HG02885 (cell line): Measurements from ENCODE around the gene LGMN.
"Not testable (repeated sequence)": the region's sequence is repeated elsewhere in the genome, so short reads cannot be mapped to it uniquely, and the experiment has no call there.

Source experiments
- ATAC-seq: cut with Tn5 transposase; IDR thresholded peaks from one replicate; pipeline ENCODE4 v1.9.1; 2021; ENCODE audit warnings: mild to moderate bottlenecking; ENCODE audit not compliant: unreplicated experiment, poor library complexity

Gene LGMN

DNA sequence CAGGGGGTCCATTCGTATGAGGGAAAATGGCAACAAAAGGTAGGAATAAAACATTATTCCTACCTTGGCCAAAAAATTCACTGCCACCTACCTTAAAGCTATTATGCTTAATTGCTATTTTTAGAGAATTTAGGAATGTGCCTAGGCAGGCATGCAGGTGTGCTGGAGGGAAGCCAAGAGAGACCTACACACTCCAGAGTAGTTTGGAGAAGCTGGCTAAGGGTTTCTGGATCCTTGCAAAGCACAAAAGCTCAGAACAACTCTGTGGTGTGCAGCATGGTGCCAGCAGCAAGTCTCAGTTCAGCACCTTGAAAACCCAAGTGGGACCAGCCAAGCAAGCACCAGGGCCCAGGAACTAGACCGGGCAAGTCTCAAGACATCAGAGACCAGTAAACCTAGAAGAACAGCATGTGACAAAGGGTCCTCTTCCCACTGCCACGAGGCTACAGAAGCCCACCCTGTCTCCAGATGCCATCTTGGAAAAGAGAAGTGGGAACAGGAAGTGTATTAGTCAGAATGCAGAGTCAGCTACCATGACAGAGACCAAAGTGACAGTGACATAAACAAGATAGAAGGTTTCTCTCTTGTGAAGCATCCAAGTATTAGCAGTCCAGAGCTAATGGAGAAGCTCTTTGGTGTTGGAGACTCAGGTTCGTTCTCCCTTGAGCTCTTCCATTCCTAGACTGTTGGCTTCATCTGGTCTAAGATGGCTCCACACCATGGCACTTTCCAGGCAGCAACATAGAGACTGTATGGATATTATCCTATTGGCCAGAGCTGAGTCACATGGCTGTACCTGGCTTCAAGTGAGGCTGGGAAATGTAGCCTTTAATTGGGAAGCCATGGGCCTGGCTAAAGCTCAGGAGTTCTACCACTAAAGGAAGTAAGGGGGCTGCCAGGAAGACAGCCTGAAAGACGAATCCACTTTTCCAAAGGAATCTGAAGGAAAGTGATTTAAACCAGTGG, 15.5 kb upstream of the LGMN start:
- not testable (repeated sequence) for ATAC-seq

DNA sequence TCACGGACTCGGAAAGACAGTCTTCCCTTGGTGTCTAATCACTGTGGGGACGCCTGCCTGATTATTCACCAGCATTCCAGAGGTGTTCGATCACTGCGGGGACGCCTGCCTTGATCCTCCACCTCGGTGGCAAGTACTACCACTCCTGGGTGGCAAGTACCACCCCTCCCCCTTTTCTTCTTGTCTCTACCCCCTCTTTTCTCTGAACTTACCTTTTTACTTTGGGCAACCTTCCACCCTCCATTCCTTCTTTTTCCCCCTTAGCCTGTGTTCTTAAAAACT, 12.0 kb upstream of the LGMN start:
- no peak for ATAC-seq

DNA sequence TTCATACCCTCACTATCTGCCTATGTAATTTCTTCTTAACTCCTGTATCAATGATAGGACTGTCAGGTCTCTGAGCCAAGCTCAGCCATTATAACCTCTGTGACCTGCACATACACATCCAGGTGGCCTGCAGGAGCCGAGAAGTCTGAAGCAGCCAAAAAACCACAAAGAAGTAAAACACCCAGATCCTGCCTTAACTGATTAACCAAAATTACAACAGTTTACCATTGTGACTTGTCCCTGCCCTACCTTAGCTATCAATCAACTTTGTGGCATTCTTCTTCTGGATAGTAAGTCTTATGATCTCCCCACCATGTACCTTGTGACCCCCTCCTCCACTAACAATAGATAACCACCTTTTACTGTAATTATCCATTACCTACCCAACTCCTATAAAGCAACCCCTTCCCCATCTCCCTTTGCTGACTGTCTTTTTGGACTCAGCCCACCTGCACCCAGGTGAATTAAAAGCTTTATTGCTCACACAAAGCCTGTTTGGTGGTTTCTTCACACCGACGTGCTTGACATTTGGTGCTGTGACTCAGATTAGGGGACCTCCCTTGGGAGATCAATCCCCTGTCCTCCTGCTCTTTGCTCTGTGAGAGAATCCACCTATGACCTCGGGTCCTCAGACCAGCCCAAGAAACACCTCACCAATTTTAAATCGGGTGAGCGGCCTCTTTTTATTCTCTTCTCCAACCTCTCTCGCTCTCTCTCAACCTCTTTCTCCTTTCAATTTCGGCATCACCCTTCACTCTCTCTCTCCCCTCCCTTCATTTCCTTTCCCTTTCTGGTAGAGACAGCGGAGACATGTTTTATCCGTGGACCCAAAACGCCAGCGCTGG, 11.5 kb upstream of the LGMN start:
- no peak for ATAC-seq

DNA sequence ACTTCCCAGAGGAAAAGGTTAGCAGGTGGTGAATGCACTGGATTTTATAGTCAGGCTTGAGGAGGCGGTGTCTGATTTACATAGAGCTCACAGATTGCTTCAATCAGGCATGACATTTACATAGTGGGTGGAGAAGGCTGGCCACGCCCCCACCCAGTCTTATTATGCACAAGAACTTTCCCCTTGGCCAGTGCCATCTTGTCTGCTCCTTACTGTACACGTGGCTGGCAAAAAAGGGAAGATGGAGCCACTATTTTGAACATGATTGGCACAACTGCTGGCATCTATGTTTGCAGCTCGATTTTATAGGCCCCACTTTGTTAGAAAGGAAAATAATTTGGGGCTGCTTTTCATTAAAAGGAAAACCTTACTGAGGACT, 10.9 kb upstream of the LGMN start:
- no peak for ATAC-seq

DNA sequence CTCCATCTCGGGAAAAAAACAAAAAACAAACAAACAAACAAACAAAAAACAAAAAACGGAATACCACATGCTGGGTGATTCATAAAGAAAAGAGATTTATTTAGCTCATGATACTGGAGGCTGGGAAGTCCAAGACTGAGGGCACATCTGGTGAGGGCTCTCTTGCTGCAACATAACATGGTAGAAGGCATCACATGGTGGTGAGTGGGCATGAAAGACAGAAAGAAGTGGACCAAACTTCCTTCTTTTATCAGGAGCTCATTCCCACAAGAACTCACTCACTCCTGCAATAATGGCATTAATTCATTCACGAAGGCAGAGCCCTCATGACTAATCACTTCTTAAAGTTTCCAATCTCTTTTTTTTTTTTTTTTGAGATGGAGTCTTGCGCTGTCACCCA, 8.0 kb upstream of the LGMN start:
- no peak for ATAC-seq

DNA sequence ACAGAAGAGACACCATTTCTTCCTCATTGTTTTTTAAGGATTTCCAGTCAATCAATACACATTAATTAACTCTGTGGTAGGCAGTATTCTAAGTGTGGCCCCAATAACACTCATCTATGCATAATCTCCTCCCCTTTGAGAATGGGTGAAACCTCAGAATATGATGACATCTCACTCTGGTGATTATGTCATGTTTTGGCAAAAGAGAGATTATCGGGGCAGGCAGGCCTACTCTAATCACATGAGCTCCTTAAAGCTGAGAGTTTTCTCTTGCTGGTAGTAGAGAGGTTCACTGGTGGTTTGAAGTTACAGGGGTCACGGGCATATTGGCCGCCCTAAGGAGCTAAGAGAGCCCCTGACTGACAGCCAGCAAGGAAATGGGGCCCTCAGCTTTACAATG, 7.1 kb upstream of the LGMN start:
- ATAC-seq: no peak

DNA sequence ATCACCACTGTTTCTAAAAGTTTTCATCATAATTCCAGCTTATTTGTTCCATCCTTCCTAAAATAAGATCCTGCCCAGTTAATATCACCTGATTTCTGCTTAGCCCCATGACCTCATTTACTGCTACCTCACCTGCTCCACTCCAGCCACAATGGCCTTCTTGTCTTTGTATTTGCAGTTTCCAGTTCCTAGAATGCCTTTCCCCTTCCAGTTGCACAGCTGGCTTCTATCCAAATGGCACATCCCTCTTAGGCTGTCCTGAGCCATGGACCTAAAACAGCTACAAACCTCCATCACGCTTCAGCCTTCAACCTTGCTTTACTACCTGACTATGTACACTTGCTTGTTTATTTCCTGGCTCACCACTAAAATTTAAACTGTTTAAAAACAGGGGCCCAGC, 6.5 kb upstream of the LGMN start:
- no peak for ATAC-seq

DNA sequence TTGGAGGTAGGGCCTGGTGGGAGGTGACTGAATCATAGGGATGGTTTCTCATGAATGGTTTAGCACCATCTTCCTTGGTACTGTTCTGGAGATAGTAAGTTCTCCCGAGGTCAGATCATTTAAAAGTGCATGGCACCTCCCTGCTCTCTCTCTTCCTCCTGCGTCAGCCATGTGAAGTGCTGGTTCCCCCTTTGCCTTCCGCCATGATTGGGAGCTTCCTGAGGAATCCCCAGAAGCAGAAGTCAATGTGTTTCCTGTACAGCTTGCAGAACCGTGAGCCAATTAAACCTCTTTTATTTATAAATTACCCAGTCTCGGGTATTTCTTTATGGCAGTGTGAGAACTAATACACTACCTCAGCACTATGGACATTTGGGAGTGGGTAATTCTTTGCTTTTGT, 4.8 kb upstream of the LGMN start:
- no peak for ATAC-seq

DNA sequence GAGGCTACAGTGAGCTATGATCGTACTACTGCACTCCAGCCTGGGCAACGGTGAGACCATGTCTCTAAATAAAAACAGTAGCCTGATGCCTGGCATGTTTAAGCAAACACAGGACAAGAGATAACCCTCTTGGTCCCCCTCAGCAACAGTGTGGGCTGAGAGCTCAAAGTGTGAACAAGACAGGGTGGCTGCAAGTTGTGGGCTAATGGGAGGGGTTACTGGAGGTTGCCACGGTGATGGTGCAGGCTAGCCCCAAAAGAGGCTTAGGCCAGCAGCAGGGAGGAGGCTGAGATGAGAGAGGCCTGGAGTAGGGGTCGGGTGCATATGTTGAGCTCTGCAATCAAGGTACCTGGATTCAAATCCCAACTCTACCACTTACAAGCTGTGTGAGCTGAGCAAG, 3.4 kb upstream of the LGMN start:
- ATAC-seq: no peak

DNA sequence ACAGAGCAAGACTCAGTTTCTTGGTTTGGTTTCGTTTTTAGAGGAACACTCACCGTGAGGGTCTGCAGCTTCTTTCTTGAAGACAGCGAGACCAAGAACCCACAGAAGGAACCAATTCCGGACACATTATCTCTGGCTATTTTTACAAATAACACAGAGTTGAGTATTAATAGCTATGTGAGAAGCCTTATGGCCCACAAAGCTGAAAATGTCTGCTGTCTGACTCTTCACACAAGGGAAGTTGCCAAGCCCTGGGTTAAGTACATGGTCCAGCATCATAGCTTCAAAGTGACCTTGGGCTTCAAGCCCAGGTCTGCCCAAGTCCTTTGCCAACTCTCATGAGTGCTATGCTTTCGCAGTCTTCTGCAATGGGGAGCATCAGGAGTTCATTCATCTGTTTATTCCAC, 2.6 kb upstream of the LGMN start:
- peak; percentile 22 for ATAC-seq

DNA sequence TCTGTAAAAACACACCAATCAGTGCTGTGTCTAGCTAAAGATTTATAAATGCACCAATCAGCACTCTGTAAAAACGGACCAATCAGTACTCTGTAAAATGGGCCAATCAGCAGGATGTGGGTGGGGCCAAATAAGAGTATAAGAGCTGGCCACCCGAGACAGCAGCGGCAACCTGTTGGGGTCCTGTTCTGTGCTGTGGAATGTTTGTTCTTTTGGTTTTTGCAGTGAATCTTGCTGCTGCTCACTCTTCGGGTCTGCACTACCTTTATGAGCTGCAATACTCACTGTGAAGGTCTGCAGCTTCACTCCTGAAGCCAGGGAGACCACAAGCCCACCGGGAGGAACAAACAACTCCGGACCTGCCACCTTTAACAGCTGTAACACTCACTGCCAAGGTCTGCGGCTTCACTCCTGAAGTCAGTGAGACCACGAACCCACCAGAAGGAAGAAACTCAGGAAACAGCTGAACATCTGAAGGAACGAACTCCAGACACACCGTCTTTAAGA, 1.8 kb upstream of the LGMN start:
- not testable (repeated sequence) for ATAC-seq

DNA sequence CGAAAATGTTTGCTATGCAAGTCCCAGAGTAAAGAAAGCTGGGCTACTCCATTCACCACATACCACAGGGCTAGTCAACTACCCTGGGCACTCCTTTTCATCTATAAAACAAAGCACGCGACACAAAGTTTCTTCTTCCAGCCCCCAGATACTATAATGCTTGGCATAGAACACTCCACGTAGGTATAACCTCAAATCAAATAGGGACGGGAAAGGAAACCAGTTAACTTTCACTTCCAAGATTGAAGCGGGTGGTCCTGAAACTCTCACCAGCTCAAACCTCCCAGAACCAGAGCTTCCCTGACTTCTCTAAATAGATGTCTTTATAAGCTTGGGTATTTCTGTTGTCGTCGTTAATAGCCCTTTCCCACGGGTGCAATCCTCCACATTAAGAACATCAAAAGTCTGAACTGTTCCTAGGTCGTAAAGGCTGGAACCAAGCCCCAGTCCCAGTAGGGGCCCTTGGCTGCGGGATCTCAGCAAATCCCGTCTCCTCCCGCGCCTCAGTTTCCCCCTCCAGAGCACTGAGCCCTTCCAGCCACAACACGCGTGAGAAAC, 647 bp downstream of the LGMN start:
- ATAC-seq: peak; percentile 2

DNA sequence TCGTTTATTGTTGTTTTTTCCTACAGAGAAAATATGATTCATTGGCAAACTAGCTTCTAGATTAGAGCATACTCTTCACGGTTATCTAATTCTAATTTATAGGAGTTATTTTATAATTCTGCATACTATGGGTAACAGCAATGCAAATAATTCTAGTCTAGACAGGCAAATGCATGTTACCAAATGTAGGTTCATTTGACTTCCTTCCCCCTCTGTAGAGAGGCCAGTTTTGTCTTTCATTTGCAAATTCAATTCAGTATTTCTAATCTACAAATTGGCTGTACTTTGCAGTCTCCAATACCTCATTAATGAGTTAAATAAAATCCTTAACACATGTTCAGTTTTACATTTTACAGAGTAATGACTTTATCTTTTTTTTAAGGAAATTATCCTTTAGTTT, 4.2 kb downstream of the LGMN start:
- ATAC-seq: no peak

DNA sequence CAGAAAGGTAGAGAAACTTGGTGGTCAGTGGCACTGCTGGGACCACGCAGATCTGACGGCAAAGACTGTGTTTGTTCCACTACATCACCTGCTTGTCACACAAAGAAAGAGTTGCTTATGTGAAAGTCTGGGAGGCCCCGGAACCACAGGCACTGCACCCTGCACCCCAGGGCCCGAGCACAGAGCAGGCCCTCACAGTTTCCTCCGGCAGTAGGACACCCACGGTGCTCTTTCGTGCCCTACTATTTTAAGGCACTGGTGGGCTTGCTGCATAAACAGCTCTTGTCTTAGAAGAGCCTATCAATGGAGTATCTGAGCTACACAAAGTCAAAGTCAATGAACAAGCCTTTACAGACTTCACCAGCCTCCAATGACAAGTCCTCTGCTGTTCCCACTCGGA, 8.0 kb downstream of the LGMN start:
- ATAC-seq: no peak

DNA sequence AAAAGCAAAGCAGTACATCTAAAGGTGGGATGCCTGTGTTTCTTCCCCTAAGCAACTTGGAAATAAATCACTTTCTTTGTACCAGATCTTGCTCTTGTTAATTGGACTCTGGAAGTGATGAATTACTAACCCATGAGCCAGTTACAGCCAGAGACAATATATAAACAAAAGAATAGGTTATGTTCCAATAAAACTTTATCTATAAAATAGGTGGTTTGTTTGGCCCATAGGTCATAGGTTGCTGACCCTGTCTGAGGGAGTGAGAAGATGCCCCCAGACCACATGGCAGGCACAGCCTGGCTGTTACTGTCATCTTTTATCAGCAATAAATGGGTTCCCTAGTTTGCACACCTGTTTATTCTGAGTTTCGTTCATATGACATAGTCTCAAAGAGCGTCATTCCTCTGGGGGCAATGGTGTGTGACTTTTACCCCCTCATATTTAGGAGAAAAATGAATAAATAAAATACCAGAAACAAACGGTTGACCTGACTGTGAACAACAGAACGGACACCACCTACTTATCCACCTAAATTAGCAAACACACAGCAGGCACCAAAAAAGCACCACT, 10.7 kb downstream of the LGMN start:
- ATAC-seq: no peak

DNA sequence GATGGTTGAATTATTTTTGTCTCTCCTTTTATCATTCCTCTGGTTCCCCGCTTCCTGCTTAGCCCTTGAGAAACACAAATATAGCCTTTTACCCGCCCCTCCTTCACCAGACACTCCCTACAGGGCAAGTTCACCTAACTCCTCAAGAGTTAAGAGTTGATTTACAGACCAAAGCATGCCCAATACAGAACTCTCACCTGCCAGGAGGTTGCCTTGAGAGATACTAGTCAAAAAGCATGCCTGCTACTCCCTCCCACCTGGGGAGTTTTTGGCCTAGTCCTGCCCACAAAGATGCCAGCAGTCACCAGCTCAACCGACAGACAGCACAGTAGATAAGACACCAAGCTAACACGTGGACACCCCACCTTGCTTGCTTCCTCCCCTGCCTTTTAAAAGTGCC, 11.2 kb downstream of the LGMN start:
- ATAC-seq: no peak

DNA sequence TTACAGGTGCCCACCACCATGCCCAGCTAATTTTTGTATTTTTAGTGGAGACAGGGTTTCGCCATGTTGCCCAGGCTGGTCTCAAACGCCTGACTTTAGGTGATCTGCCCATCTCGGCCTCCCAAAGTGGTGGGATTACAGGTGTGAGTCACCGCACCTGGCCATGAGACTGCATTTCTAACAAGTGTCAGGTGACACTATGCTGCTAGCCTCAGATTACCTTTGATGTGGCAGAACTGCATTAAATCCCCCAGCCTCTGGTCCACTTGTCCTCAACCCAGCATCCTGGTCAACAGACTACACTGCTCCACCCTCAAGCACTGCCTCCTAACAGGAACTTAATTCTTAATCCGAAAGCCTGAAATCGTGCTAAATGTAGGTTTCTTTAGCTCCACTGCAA, 13.1 kb downstream of the LGMN start:
- ATAC-seq: no peak

DNA sequence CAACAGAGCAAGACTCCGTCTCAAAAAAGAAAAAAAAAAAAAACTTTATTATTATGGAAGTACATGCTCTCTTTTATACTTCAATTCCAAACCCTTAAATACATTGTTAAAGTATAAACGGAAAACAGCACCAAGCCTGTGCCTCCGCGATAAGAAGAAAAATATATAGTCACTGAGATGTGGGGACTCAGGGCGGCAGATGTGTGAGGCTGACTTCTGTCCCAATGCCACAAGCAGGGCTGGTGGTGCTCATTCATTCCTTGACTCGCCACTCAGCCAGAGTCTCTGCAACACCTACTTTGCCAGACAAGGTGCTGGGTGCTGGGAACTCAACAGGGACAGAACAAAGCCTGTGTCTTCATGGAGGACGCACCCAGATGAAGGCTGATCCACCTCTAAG, 13.8 kb downstream of the LGMN start:
- ATAC-seq: no peak

DNA sequence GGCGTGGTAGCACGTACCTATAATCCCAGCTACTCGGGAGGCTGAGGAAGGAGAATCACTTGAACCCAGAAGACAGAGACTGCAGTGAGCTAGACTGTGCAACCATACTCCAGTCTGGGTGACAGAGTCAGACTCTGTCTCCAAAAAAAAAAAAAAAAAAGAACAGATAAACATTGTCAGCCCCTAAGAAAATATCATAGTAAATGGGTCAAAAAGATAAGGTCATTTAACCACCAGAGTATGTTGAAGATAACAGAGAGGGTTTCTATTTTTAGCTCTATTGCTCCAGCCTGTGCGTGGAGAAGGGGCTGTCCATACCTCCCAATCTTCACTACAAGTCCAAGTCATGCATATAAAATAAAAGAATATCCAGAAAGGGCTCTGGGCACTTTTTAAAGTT, 15.4 kb downstream of the LGMN start:
- no peak for ATAC-seq

DNA sequence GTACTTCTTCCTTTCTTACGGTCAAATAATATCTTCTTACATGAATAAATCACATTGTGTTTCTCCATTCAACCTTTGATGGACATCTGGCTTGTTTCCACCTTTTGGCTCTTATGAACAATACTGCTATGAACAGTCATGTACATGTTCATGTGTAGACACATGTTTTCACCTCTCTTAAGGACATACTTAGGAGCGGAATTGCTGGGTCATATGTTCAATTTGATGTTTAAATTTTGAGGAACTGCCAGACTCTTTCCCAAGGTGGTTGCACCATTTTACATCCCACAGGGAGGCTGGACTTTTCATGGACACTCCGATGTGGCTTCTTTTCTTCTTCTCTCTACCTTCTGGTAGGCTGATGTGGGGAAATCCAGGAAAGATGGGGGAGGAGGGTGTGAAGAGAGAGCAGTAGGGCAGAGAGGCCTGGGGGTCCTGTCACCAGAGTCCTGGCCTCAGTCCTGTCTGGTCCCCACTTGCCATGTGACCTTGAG, 16.8 kb downstream of the LGMN start:
- ATAC-seq: no peak
